Fibroblast of lung (primary cell): ENCODE results near the gene SH3TC2.

ENCODE experiments used
- CTCF ChIP-seq, 2 donors: IDR thresholded peaks in 1 of 2; conservative IDR thresholded peaks in 1 of 2; 1 replicate in 1 of 2; 2 replicates in 1 of 2; pipeline ENCODE4 v1.5.1; 2011 to 2012; ENCODE audit warnings: low read length in 2 of 2, control low read depth in 1 of 2, inconsistent platforms in 1 of 2, low read depth in 1 of 2, mild to moderate bottlenecking in 1 of 2
- EZH2 ChIP-seq: IDR thresholded peaks from 2 replicates; pipeline ENCODE4 v1.5.1; 2012; ENCODE audit warnings: low read length, control low read depth, mild to moderate bottlenecking; ENCODE audit errors: missing control alignments

GRCh38 chr5:148999741-149000140 lies 63.1 kb downstream of the SH3TC2 start:
- TF ChIP-seq CTCF (conservative IDR thresholded peaks at IDR 0.05 in 1 of 2, IDR thresholded peaks at IDR 0.05 in 1 of 2; ENCODE audit: low read depth in 1 of 2, low read length in 2 of 2): no peak
- TF ChIP-seq EZH2: no peak
